SH-SY5Y (cell line): ENCODE data around the gene CFAP53.

Source experiments
- GATA2 ChIP-seq: IDR thresholded peaks from 2 replicates; pipeline ENCODE4 v1.6.1; 2011; ENCODE audit warnings: mild to moderate bottlenecking, low read depth, low read length
- GATA3 ChIP-seq: IDR thresholded peaks from 2 replicates; pipeline ENCODE4 v1.6.1; 2011; ENCODE audit warnings: low read depth, mild to moderate bottlenecking, low read length, moderate library complexity

DNA sequence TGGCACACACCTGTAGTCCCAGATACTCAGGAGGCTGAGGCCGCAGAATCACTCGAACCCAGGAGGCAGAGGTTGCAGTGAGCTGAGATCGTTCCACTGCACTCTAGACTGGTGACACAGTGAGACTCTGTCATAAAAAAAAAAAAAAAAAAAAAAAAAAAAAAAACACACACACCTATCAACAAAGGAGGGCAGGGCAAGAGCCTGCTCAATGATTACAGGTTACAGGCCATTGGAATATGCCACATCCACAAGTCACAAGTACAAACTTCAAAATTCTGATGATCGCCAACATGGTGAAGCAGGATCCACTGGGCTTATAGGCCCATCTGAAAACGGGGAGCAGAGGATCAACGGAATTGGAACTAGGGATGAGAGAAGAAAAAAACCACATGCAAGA is 77.6 kb downstream of the CFAP53 start:
- TF ChIP-seq GATA2 (no peak), GATA3 (no peak)
